Kidney (tissue), 14 donors: ENCODE data around the gene CDK5R1. TPM values are rescaled to one million over a fixed set of nuclear protein-coding genes. Genes with fewer than 3 reads are reported as not detected.

Source experiments
- DNase-seq, 5 donors: peaks; one replicate each; pipeline ENCODE4 v3.0.0-alpha.2; 2013 to 2020
- FAIRE-seq: peaks from 2 replicates; lab custom pipeline; 2012; peaks lifted over from hg19 to GRCh38; lab: Jason Lieb, UNC
- H3K27ac ChIP-seq, 2 donors: one replicate each; pipeline ENCODE4 v1.7.0; 2013; ENCODE audit warnings: low read depth in 2 of 2, low read length in 2 of 2, inconsistent platforms in 1 of 2
- H3K27me3 ChIP-seq: one replicate; pipeline ENCODE4 v1.7.1; 2013; ENCODE audit warnings: low read length, inconsistent platforms; ENCODE audit not compliant: control insufficient read depth, insufficient read depth
- H3K36me3 ChIP-seq, 3 donors: one replicate each; pipeline versions ENCODE4 v1.7.0 to v1.7.1; 2013; ENCODE audit warnings: low read length in 3 of 3, control low read depth in 1 of 3, inconsistent platforms in 1 of 3; ENCODE audit not compliant: insufficient read depth in 3 of 3, control insufficient read depth in 2 of 3
- H3K4me1 ChIP-seq, 3 donors: one replicate each; pipeline versions ENCODE4 v1.7.0 to v1.7.1; 2013; ENCODE audit warnings: low read length in 3 of 3, inconsistent platforms in 1 of 3, low read depth in 1 of 3; ENCODE audit not compliant: control insufficient read depth in 2 of 3, insufficient read depth in 2 of 3
- H3K4me3 ChIP-seq, 3 donors: one replicate each; pipeline versions ENCODE4 v1.7.0 to v1.8.1; 2013; ENCODE audit warnings: low read length in 3 of 3, control low read depth in 1 of 3, inconsistent platforms in 1 of 3
- H3K9ac ChIP-seq, 3 donors: one replicate each; pipeline versions ENCODE4 v1.7.0 to v1.7.1; 2013; ENCODE audit warnings: low read length in 3 of 3, control low read depth in 1 of 3, inconsistent platforms in 1 of 3
- H3K9me3 ChIP-seq, 3 donors: one replicate each; pipeline versions ENCODE4 v1.7.0 to v1.7.1; 2013; ENCODE audit warnings: low read length in 3 of 3, control low read depth in 1 of 3, inconsistent platforms in 1 of 3; ENCODE audit not compliant: control insufficient read depth in 2 of 3, insufficient read depth in 1 of 3
- CTCF ChIP-seq: IDR thresholded peaks from 3 replicates; pipeline ENCODE4 v1.5.1; 2012; ENCODE audit warnings: mild to moderate bottlenecking, moderate library complexity, borderline replicate concordance; ENCODE audit not compliant: insufficient read depth; ENCODE audit errors: extremely low read depth
- intact Hi-C: fragments of 100-400 bp; cut with DNase I; formaldehyde crosslinking; loops from one replicate; pipeline ENCODE4 v1.11.1; 2022
- polyA plus RNA-seq: library from polyadenylated mRNA; stranded (reverse); fragments of 350-450 nt; fragmentation: Illumina TruSeq; extraction: RNeasy Lipid Tissue Mini Kit (QIAGEN cat#74804); gene quantifications from one replicate; pipeline ENCODE4 v1.2.3, GENCODE V29; 2014; ENCODE audit warnings: low read depth, low replicate concordance; ENCODE audit not compliant: insufficient read depth
- total RNA-seq: library from RNA; stranded (reverse); fragmentation: NEBNext Ultra II Directional; extraction: Animal tissue kit (Norgen Biotek cat#: 25700); gene quantifications from one replicate; pipeline ENCODE4 v1.2.1, GENCODE V29; 2021
- donor health status: control.
- donor health status: control.
- donor health status: control.
- donor health status: control.
- donor health status: control.
- donor health status: DM: yes; HTN: yes; CAD: no.
- donor health status: Normal renal cell carcinoma (clear cell type).

CDK5R1 gene
- total and polyA plus RNA-seq, 2 donors from 2014 or later: 0.67 to 1.5 TPM

DNA sequence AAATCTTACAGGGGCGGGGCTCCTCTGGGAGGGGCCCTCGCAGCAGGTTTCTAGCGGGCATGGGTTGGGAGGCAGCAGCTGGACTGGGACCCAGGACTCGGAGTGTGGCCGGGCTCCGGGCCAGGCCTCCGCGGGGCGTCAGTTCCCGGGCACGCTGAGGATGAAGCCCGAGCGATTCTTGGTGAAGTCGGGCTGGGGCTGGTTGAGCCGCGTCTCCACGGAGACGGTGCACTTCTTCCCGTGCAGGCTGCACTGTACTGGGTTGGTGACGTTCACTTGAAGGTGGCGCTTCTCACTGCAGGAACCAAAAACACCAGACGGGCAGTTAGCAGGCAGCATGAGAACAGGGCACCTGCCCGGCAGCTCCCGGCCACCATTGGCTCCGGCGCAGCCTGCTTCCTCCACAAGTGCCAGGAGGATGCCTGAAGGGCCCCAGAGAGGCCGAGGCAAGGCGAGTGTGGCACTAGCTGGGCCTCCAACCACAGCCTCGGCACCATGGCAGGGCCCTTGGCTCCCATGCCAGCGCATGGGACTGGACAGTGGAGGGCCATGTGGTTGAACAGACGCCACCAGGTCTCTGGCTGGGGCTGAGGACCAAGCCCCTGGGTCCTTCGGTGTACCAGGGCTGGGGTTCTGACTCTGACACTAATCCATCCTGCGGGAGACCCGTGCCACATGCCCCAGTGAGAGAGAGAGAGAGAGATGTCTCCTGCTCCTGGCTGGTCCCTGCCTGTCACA is 8.0 kb downstream of the CDK5R1 start:
- intact Hi-C loops: no loop called here
- H3K36me3 ChIP-seq: no peaks in the 10 kb centered on the region
- TF ChIP-seq CTCF: no peak
- no peak overlapping the region for H3K27ac ChIP-seq
- DNase-seq (no peak), FAIRE-seq (no peak)
- no peaks in the 10 kb centered on the region for H3K9me3 ChIP-seq
- no peaks in the 10 kb centered on the region for H3K27me3 ChIP-seq
- peaks cover 0 to 6% (median 0%) of the 10 kb centered on the region in 3 donors for H3K4me1 ChIP-seq
- H3K9ac ChIP-seq: no peak overlapping the region
- no peak overlapping the region for H3K4me3 ChIP-seq

GRCh38 chr17:32495359-32496231 is 8.8 kb downstream of the CDK5R1 start:
- Histone ChIP-seq H3K27ac (no peak overlapping the region), H3K27me3 (no peaks in the 10 kb centered on the region), H3K36me3 (no peaks in the 10 kb centered on the region), H3K4me1 (peaks cover 0 to 6% (median 0%) of the 10 kb centered on the region in 3 donors), H3K9ac (no peak overlapping the region), H3K9me3 (no peaks in the 10 kb centered on the region), H3K4me3 (peak overlapping the region in 1 of 3 donors; percentile 7)
- intact Hi-C loops: no loop called here
- no peak for FAIRE-seq
- no peak for TF ChIP-seq CTCF
- DNase-seq: peak; percentile 53 to 84 (median 67)

- H3K4me3 ChIP-seq: no peak overlapping the region
- no peaks in the 10 kb centered on the region for H3K36me3 ChIP-seq
- H3K4me1 ChIP-seq: peaks cover 0 to 6% (median 0%) of the 10 kb centered on the region in 3 donors
- FAIRE-seq (no peak), DNase-seq (no peak)
- no peaks in the 10 kb centered on the region for H3K9me3 ChIP-seq
- no peak overlapping the region for H3K27ac ChIP-seq
- no peaks in the 10 kb centered on the region for H3K27me3 ChIP-seq
- intact Hi-C loops: no loop called here
- TF ChIP-seq CTCF: no peak
- no peak overlapping the region for H3K9ac ChIP-seq
These were observed 9.7 kb downstream of the CDK5R1 start for GRCh38 chr17:32496395-32497073.
